H9 (cell line): ENCODE results near the gene GAS5. TPM values are rescaled to one million over a fixed set of nuclear protein-coding genes. Genes with fewer than 3 reads are reported as not detected.

Experiments
- DNase-seq: peaks from one replicate; pipeline ENCODE4 v3.0.0-alpha.2; 2017
- H2AFZ ChIP-seq: one replicate; pipeline ENCODE4 v1.6.1; 2013; ENCODE audit warnings: mild to moderate bottlenecking, low read length, control low read depth, moderate library complexity
- H2AK5ac ChIP-seq: 2 replicates; pipeline ENCODE4 v1.6.1; 2013; ENCODE audit warnings: low read length, control low read depth, mixed read lengths; ENCODE audit not compliant: insufficient read length
- H2BK120ac ChIP-seq: one replicate; pipeline ENCODE4 v1.6.1; 2013; ENCODE audit warnings: low read depth, mild to moderate bottlenecking, low read length, control low read depth, inconsistent platforms; ENCODE audit not compliant: poor library complexity, severe bottlenecking
- H2BK12ac ChIP-seq: 2 replicates; pipeline ENCODE4 v1.6.1; 2013; ENCODE audit warnings: low read length, control low read depth, mixed read lengths, low read depth; ENCODE audit not compliant: insufficient read length
- H2BK15ac ChIP-seq: 2 replicates; pipeline ENCODE4 v1.6.1; 2013; ENCODE audit warnings: low read depth, low read length, control low read depth
- H2BK20ac ChIP-seq: one replicate; pipeline ENCODE4 v1.6.1; 2013; ENCODE audit warnings: low read depth, mild to moderate bottlenecking, low read length, control low read depth, inconsistent platforms; ENCODE audit not compliant: poor library complexity, severe bottlenecking
- H2BK5ac ChIP-seq: 2 replicates; pipeline ENCODE4 v1.6.1; 2013; ENCODE audit warnings: low read length, control low read depth, mixed read lengths; ENCODE audit not compliant: insufficient read length
- H3K14ac ChIP-seq: 2 replicates; pipeline ENCODE4 v1.6.1; 2013; ENCODE audit warnings: low read length, control low read depth; ENCODE audit not compliant: insufficient read depth
- H3K18ac ChIP-seq: 2 replicates; pipeline ENCODE4 v1.6.1; 2013; ENCODE audit warnings: low read depth, mild to moderate bottlenecking, mixed read lengths, low read length, control low read depth; ENCODE audit not compliant: insufficient read length
- H3K23ac ChIP-seq: 2 replicates; pipeline ENCODE4 v1.6.1; 2013; ENCODE audit warnings: low read length, control low read depth, mixed read lengths, low read depth; ENCODE audit not compliant: insufficient read length
- H3K23me2 ChIP-seq: 2 replicates; pipeline ENCODE4 v1.6.1; 2013; ENCODE audit warnings: low read depth, mild to moderate bottlenecking, mixed read lengths, low read length, control low read depth; ENCODE audit not compliant: insufficient read length, poor library complexity, severe bottlenecking
- H3K27ac ChIP-seq: 2 replicates; pipeline ENCODE4 v1.5.1; 2013; ENCODE audit warnings: low read length, control low read depth, mixed read lengths, low read depth; ENCODE audit not compliant: insufficient read length
- H3K27me3 ChIP-seq: 2 replicates; pipeline ENCODE4 v1.6.1; 2013; ENCODE audit warnings: low read length, control low read depth, inconsistent platforms; ENCODE audit not compliant: insufficient read depth
- H3K4ac ChIP-seq: 2 replicates; pipeline ENCODE4 v1.6.1; 2013; ENCODE audit warnings: low read depth, mild to moderate bottlenecking, control low read depth, inconsistent platforms, low read length, moderate library complexity
- H3K4me1 ChIP-seq: 2 replicates; pipeline ENCODE4 v1.6.1; 2013; ENCODE audit warnings: low read length, control low read depth, inconsistent platforms; ENCODE audit not compliant: insufficient read depth
- H3K4me2 ChIP-seq: 2 replicates; pipeline ENCODE4 v1.6.1; 2013; ENCODE audit warnings: low read length, control low read depth, mixed read lengths; ENCODE audit not compliant: insufficient read length, insufficient read depth
- H3K56ac ChIP-seq: 2 replicates; pipeline ENCODE4 v1.6.1; 2013; ENCODE audit warnings: low read depth, mild to moderate bottlenecking, mixed read lengths, low read length, control low read depth; ENCODE audit not compliant: insufficient read length
- H3K79me1 ChIP-seq: 2 replicates; pipeline ENCODE4 v1.6.1; 2013; ENCODE audit warnings: low read depth, mild to moderate bottlenecking, moderate library complexity, low read length, control low read depth, inconsistent platforms; ENCODE audit not compliant: insufficient read depth, poor library complexity, severe bottlenecking
- H3K79me2 ChIP-seq: 2 replicates; pipeline ENCODE4 v1.6.1; 2013; ENCODE audit warnings: low read length, control low read depth, inconsistent platforms; ENCODE audit not compliant: insufficient read depth
- H3K9ac ChIP-seq: 2 replicates; pipeline ENCODE4 v1.6.1; 2013; ENCODE audit warnings: low read length, control low read depth, mixed read lengths; ENCODE audit not compliant: insufficient read length; ENCODE audit errors: extremely low read depth
- H3K9me3 ChIP-seq: one replicate; pipeline ENCODE4 v1.6.1; 2013; ENCODE audit warnings: low read depth, low read length, inconsistent platforms; ENCODE audit not compliant: control insufficient read depth
- H3T11ph ChIP-seq: one replicate; pipeline ENCODE4 v1.6.1; 2013; ENCODE audit warnings: mild to moderate bottlenecking, low read length, control low read depth, inconsistent platforms
- H4K20me1 ChIP-seq: one replicate; pipeline ENCODE4 v1.6.1; 2013; ENCODE audit not compliant: control insufficient read depth, insufficient read length, insufficient read depth
- H4K5ac ChIP-seq: 2 replicates; pipeline ENCODE4 v1.6.1; 2013; ENCODE audit warnings: low read depth, mild to moderate bottlenecking, mixed read lengths, low read length, control low read depth; ENCODE audit not compliant: insufficient read length
- H4K8ac ChIP-seq: replicated peaks from 2 replicates; pipeline ENCODE4 v1.6.1; 2013; ENCODE audit warnings: low read length, control low read depth, mixed read lengths, low read depth; ENCODE audit not compliant: insufficient read length
- H4K91ac ChIP-seq: 2 replicates; pipeline ENCODE4 v1.6.1; 2013; ENCODE audit warnings: low read depth, mild to moderate bottlenecking, moderate library complexity, mixed read lengths, low read length, control low read depth; ENCODE audit not compliant: insufficient read length
- H3K27ac Mint-ChIP-seq, 3 experiments: 2 replicates in 2 of 3; 3 replicates in 1 of 3; pipeline ENCODE4 v1.8.0; 2020 to 2021; ENCODE audit warnings: mixed read lengths in 3 of 3, mild to moderate bottlenecking in 1 of 3, moderate library complexity in 1 of 3
- H3K27me3 Mint-ChIP-seq: 2 replicates; pipeline ENCODE4 v1.8.0; 2021; ENCODE audit warnings: low read depth, mild to moderate bottlenecking, moderate library complexity, mixed read lengths
- H3K36me3 Mint-ChIP-seq, 3 experiments: 2 replicates in 2 of 3; 3 replicates in 1 of 3; pipeline ENCODE4 v1.8.0; 2020 to 2021; ENCODE audit warnings: low read depth in 3 of 3, mixed read lengths in 3 of 3; ENCODE audit not compliant: insufficient read depth in 1 of 3
- H3K4me1 Mint-ChIP-seq, 2 experiments: 2 replicates each; pipeline ENCODE4 v1.8.0; 2020; ENCODE audit warnings: mixed read lengths in 2 of 2
- H3K4me3 Mint-ChIP-seq, 2 experiments: 2 replicates in 1 of 2; 3 replicates in 1 of 2; pipeline ENCODE4 v1.8.0; 2020 to 2021; ENCODE audit warnings: mild to moderate bottlenecking in 2 of 2, mixed read lengths in 2 of 2, moderate library complexity in 1 of 2
- H3K9me3 Mint-ChIP-seq, 2 experiments: 2 replicates in 1 of 2; 3 replicates in 1 of 2; pipeline ENCODE4 v1.8.0; 2020; ENCODE audit warnings: mild to moderate bottlenecking in 2 of 2, mixed read lengths in 2 of 2, moderate library complexity in 1 of 2
- CTCF ChIP-seq: fragments of 200-600 bp; sonication (generic); conservative IDR thresholded peaks from 3 replicates; pipeline ENCODE4 v1.8.0; 2021; ENCODE audit warnings: antibody characterized with exemption, mild to moderate bottlenecking
- WGBS: extraction: QIAGEN DNeasy Blood & Tissue Kit; methylation state at CpG from one replicate; pipeline ENCODE4 v1.1.7; 2013; ENCODE audit warnings: missing lambda C conversion rate, low lambda C conversion rate, mixed read lengths; ENCODE audit not compliant: insufficient read length; ENCODE audit errors: extremely low coverage; 5-methylcytosine and 5-hydroxymethylcytosine counted together
- total RNA-seq: library from RNA; stranded (reverse); gene quantifications from 2 replicates; pipeline ENCODE4 v1.2.1, GENCODE V29; 2021

Gene GAS5
- total RNA-seq, 1 experiment from 2014 or later: 690 TPM

- no peak overlapping the region for H2BK120ac ChIP-seq
- Mint-ChIP-seq H3K4me1 (no peaks in the 10 kb centered on the region), H3K27ac (no peak overlapping the region), H3K9me3 (no peaks in the 10 kb centered on the region), H3K4me3 (no peak overlapping the region), H3K36me3 (no peaks in the 10 kb centered on the region), H3K27me3 (peaks cover 3% of the 10 kb centered on the region; the same call in 1 of the 2 replicates)
- no peak overlapping the region for H3K18ac ChIP-seq
- H3K4ac ChIP-seq: no peak overlapping the region
- no peak overlapping the region for H3K23ac ChIP-seq
- no peak overlapping the region for H4K8ac ChIP-seq
- no peak overlapping the region for H2BK12ac ChIP-seq
- no peak overlapping the region for H2AK5ac ChIP-seq
- TF ChIP-seq CTCF: no peak
- no peak overlapping the region for H2BK20ac ChIP-seq
- no peak overlapping the region for H4K91ac ChIP-seq
- H3K4me2 ChIP-seq: no peak overlapping the region
- no peak overlapping the region for H3K14ac ChIP-seq
- no peak overlapping the region for H4K5ac ChIP-seq
- no peak overlapping the region for H3T11ph ChIP-seq
- H3K27me3 ChIP-seq: no peaks in the 10 kb centered on the region
- no peaks in the 10 kb centered on the region for H3K79me1 ChIP-seq
- no peaks in the 10 kb centered on the region for H3K23me2 ChIP-seq
- H2BK15ac ChIP-seq: no peak overlapping the region
- no peaks in the 10 kb centered on the region for H3K79me2 ChIP-seq
- no peak overlapping the region for H3K9ac ChIP-seq
- no peak overlapping the region for H3K56ac ChIP-seq
- WGBS: no CpG with 5 or more reads among the region's 4 CpGs
- H3K9me3 ChIP-seq: no peaks in the 10 kb centered on the region
- no peak overlapping the region for H2BK5ac ChIP-seq
- no peak overlapping the region for H3K27ac ChIP-seq
- no peaks in the 10 kb centered on the region for H4K20me1 ChIP-seq
- no peak overlapping the region for H2AFZ ChIP-seq
- no peaks in the 10 kb centered on the region for H3K4me1 ChIP-seq
- no peak for DNase-seq
Measured at GRCh38 chr1:173916667-173917066, 48.9 kb upstream of the GAS5 start.
